Stimulated activated CD8-positive, alpha-beta memory T cell treated with anti-CD3 and anti-CD28 coated beads, Interleukin-4, amount 100 ng/mL, for 48 hours (primary cell): Measurements from ENCODE around the gene CCL7.

Experiments
- DNase-seq: peaks from one replicate; pipeline ENCODE4 v3.0.0-alpha.2; 2020

The CCL7 gene

GRCh38 chr17:34291721-34292348 is 21.8 kb downstream of the CCL7 start:
- no peak for DNase-seq

- DNase-seq = no peak
Measured at GRCh38 chr17:34299027-34299426, 29.0 kb downstream of the CCL7 start.

GRCh38 chr17:34299956-34300577 is 30.0 kb downstream of the CCL7 start:
- DNase-seq = no peak

- no peak for DNase-seq
Measured at GRCh38 chr17:34300652-34301370, 30.8 kb downstream of the CCL7 start.

- no peak for DNase-seq
Measured at GRCh38 chr17:34301986-34302385, 32.0 kb downstream of the CCL7 start.

- no peak for DNase-seq
Measured at GRCh38 chr17:34302636-34303035, 32.6 kb downstream of the CCL7 start.

GRCh38 chr17:34303606-34304005 is 33.6 kb downstream of the CCL7 start:
- no peak for DNase-seq

- no peak for DNase-seq
Measured at GRCh38 chr17:34305061-34305460, 35.0 kb downstream of the CCL7 start.

GRCh38 chr17:34305606-34306005 is 35.6 kb downstream of the CCL7 start:
- no peak for DNase-seq

GRCh38 chr17:34306466-34306865 is 36.4 kb downstream of the CCL7 start:
- no peak for DNase-seq

GRCh38 chr17:34307110-34307509 is 37.1 kb downstream of the CCL7 start:
- no peak for DNase-seq

- DNase-seq = no peak
Measured at GRCh38 chr17:34308371-34308770, 38.4 kb downstream of the CCL7 start.

- no peak for DNase-seq
Measured at GRCh38 chr17:34311291-34311690, 41.3 kb downstream of the CCL7 start.

- no peak for DNase-seq
Measured at GRCh38 chr17:34312080-34312479, 42.1 kb downstream of the CCL7 start.

GRCh38 chr17:34313164-34313563 is 43.1 kb downstream of the CCL7 start:
- no peak for DNase-seq

GRCh38 chr17:34314279-34314678 is 44.3 kb downstream of the CCL7 start:
- no peak for DNase-seq

GRCh38 chr17:34318474-34318873 is 48.5 kb downstream of the CCL7 start:
- peak; percentile 36 for DNase-seq

GRCh38 chr17:34319039-34319483 is 49.0 kb downstream of the CCL7 start, which contains the start of gene CCL8:
Gene CCL8 (plus strand): TSS chr17:34319435. CDS start chr17:34319502, 67 bp downstream.
- no peak for DNase-seq
